ENCODE results near the gene THNSL1. TPM values are rescaled to one million over a fixed set of nuclear protein-coding genes. Genes with fewer than 3 reads are reported as not detected.

Gene THNSL1
- total RNA-seq, 1 donor from 2014 or later: 2.7 TPM

GRCh38 chr10:24983130-24983529 is 33.3 kb upstream of the THNSL1 start:
- TF ChIP-seq CTCF (IDR thresholded peaks at IDR 0.05): no peak
- no peaks in the 10 kb centered on the region for H3K36me3 ChIP-seq
- ATAC-seq: no peak

DNA sequence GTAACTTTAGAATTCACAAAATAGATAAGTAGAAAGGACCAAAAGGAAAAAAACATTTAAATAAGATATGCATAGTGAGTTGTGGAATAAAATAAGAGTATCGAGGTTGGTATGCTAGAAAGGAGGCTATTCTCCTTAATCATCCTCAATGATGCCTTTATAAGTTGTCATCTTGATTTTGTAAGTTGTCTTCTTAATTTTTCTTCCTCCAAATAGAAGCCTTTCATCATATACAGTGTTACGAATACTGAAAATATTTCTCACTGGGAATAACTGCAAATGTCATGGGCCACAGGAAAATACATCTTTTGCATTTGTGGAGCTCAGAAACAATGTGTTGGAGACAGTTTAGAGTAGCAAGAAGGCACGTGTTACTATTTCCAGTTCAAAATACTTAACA is 32.5 kb upstream of the THNSL1 start:
- intact Hi-C loops (cut with DNase I): no loop called here

More at GRCh38 chr10:24983130-24983529, 33.3 kb upstream of the THNSL1 start:
- intact Hi-C loops (cut with DNase I): no loop called here
- H3K4me1 ChIP-seq: no peaks in the 10 kb centered on the region
- no peak overlapping the region for H3K27ac ChIP-seq
- H3K27me3 ChIP-seq (ENCODE audit: low read depth): no peaks in the 10 kb centered on the region
- H3K9me3 ChIP-seq: no peaks in the 10 kb centered on the region
- no peak overlapping the region for H3K4me3 ChIP-seq
- no peak for DNase-seq

DNA sequence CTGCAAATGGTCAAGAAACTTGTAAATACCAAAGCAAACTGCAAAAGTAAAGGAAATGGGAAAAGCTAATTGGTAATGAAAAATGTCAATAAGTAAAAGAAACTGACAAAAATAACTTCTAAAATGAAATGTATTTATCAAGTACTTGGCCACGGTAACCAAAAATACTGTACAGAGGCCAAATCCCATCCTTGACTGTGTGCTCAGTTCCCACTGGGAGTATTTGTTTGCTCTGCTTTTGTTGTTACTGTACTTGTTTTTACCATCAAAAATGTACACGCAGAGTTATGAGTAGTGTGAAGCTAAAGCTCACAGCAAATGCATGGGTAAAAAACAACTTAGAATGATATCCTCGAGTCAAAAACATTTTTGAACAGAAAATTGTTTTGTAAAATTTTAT is 31.5 kb upstream of the THNSL1 start:
- Histone ChIP-seq H3K27me3 (ENCODE audit: low read depth) (no peaks in the 10 kb centered on the region), H3K36me3 (no peaks in the 10 kb centered on the region), H3K4me1 (no peaks in the 10 kb centered on the region), H3K9me3 (no peaks in the 10 kb centered on the region), H3K4me3 (no peak overlapping the region), H3K27ac (no peak overlapping the region)
- ATAC-seq (no peak), DNase-seq (no peak)
- no peak for TF ChIP-seq CTCF (IDR thresholded peaks at IDR 0.05)
- intact Hi-C loops (cut with DNase I): no loop called here

More for the DNA sequence above, 32.5 kb upstream of the THNSL1 start:
- H3K4me1 ChIP-seq: no peaks in the 10 kb centered on the region
- no peaks in the 10 kb centered on the region for H3K27me3 ChIP-seq (ENCODE audit: low read depth)
- ATAC-seq: no peak
- H3K9me3 ChIP-seq: no peaks in the 10 kb centered on the region
- H3K27ac ChIP-seq: no peak overlapping the region
- no peak overlapping the region for H3K4me3 ChIP-seq
- no peak for TF ChIP-seq CTCF (IDR thresholded peaks at IDR 0.05)
- H3K36me3 ChIP-seq: no peaks in the 10 kb centered on the region
- DNase-seq: no peak

GRCh38 chr10:24988831-24989640 is 27.4 kb upstream of the THNSL1 start:
- no peak for TF ChIP-seq CTCF (IDR thresholded peaks at IDR 0.05)
- no peaks in the 10 kb centered on the region for H3K4me1 ChIP-seq
- no peaks in the 10 kb centered on the region for H3K9me3 ChIP-seq
- H3K27me3 ChIP-seq (ENCODE audit: low read depth): no peaks in the 10 kb centered on the region
- no peak for ATAC-seq
- DNase-seq: no peak
- no peak overlapping the region for H3K27ac ChIP-seq
- intact Hi-C loops (cut with DNase I): no loop called here
- H3K36me3 ChIP-seq: no peaks in the 10 kb centered on the region
- no peak overlapping the region for H3K4me3 ChIP-seq

GRCh38 chr10:24989867-24990266 is 26.5 kb upstream of the THNSL1 start:
- H3K27ac ChIP-seq: no peak overlapping the region
- no peak for TF ChIP-seq CTCF (IDR thresholded peaks at IDR 0.05)
- no peaks in the 10 kb centered on the region for H3K4me1 ChIP-seq
- DNase-seq: no peak
- no peaks in the 10 kb centered on the region for H3K9me3 ChIP-seq
- no peaks in the 10 kb centered on the region for H3K36me3 ChIP-seq
- no peak overlapping the region for H3K4me3 ChIP-seq
- no peaks in the 10 kb centered on the region for H3K27me3 ChIP-seq (ENCODE audit: low read depth)
- no peak for ATAC-seq
- intact Hi-C loops (cut with DNase I): no loop called here

Data from lower lobe of right lung (tissue), 2 donors.